GM13976 (cell line): Measurements from ENCODE around the gene STAT5B.

Source experiments
- DNase-seq: peaks from one replicate; pipeline ENCODE4 v3.0.0; 2012; ENCODE audit warnings: low spot score
- in situ Hi-C: fragments of 300-500 bp; cut with MboI; formaldehyde crosslinking; loops from one replicate; pipeline ENCODE4 v1.12.0; 2022; ENCODE audit warnings: low sequenced_read_pairs, mixed read lengths, inconsistent platforms; ENCODE audit not compliant: unreplicated experiment
- TF ChIP-seq, protein P1 (sequence below): IDR thresholded peaks from 2 replicates; pipeline ENCODE4 v1.5.1; 2012; ENCODE audit warnings: borderline replicate concordance, mild to moderate bottlenecking; ENCODE audit not compliant: insufficient read depth; ENCODE audit errors: extremely low read depth, missing control alignments, control extremely low read depth

STAT5B gene

GRCh38 chr17:42203354-42203753 is 72.8 kb downstream of the STAT5B start:
- in situ Hi-C loops: no loop called here
- TF ChIP-seq, protein P1, sequence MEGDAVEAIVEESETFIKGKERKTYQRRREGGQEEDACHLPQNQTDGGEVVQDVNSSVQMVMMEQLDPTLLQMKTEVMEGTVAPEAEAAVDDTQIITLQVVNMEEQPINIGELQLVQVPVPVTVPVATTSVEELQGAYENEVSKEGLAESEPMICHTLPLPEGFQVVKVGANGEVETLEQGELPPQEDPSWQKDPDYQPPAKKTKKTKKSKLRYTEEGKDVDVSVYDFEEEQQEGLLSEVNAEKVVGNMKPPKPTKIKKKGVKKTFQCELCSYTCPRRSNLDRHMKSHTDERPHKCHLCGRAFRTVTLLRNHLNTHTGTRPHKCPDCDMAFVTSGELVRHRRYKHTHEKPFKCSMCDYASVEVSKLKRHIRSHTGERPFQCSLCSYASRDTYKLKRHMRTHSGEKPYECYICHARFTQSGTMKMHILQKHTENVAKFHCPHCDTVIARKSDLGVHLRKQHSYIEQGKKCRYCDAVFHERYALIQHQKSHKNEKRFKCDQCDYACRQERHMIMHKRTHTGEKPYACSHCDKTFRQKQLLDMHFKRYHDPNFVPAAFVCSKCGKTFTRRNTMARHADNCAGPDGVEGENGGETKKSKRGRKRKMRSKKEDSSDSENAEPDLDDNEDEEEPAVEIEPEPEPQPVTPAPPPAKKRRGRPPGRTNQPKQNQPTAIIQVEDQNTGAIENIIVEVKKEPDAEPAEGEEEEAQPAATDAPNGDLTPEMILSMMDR: no peak
- DNase-seq: no peak

DNA sequence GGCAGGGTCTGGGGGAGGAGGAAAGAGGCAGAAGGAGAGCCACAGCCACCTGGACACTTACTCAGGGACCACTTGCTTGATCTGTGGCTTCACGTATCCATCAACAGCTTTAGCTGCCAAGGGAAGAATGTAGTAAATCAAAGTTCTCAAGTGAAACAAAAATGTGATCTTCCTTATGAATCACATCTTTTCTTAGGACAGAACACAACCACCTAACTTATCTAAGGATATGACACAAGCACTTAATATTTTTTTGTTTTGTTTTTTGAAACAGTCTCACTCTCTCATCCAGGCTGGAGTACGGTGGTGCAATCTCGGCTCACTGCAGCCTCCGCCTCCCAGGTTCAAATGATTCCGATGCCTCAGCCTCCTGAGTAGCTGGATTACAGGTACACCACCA is 73.5 kb downstream of the STAT5B start:
- no peak for DNase-seq
- in situ Hi-C loops: no loop called here
- TF ChIP-seq, protein P1: no peak

DNA sequence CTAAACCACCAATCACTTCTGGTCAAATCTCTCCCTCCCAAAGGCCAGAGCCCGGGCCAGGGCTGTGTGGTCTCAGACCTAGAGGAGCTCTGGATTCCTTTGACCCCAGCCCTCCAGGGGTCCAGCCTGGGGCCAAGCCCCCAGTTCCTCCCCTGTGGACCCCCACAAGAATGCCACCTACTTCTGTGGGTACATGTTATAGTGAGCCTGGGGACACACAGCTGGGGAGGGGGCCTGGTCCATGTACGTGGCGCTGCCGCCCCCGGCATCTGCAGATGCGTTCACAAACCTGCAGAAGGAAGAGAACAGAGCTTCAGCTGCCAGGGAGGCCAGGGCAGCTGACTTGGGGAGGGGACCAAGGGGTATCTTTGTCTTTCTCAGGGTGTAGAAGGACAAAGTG is 74.0 kb downstream of the STAT5B start:
- in situ Hi-C loops: no loop called here
- TF ChIP-seq, protein P1: no peak
- DNase-seq: no peak

- TF ChIP-seq, protein P1: no peak
- DNase-seq: no peak
- in situ Hi-C loops: no loop called here
These were observed 74.8 kb downstream of the STAT5B start for GRCh38 chr17:42201458-42201772.

- no peak for DNase-seq
These were observed 75.3 kb downstream of the STAT5B start for GRCh38 chr17:42200706-42201457.

GRCh38 chr17:42199416-42200011 is 76.7 kb downstream of the STAT5B start:
- in situ Hi-C loops: loop anchor here (25.0 kb wide), 1 partner anchor 213 kb away; the partner anchor contains the start of gene CAVIN1
- TF ChIP-seq, protein P1: no peak

More at GRCh38 chr17:42200706-42201457, 75.3 kb downstream of the STAT5B start:
- TF ChIP-seq, protein P1: no peak
- in situ Hi-C loops: no loop called here

DNA sequence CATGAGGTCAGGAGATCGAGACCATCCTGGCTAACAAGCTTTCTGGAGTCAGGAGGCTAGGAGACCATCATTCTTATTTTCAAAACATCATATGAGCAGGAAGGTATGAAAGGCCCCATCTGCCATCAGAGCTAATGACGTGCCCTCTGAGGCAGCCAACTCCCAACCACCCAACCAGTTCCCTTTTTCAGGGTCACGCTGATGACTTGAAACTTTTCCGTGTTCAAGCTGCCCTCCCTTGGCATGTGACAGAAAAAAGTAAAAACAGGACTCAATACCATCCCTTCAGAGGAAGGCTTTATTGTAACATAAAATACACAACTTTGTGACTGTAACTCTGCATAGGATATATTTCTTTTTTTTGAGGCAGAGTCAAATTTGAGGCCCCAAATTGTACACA is 77.3 kb downstream of the STAT5B start:
- TF ChIP-seq, protein P1: no peak

More at GRCh38 chr17:42199416-42200011, 76.7 kb downstream of the STAT5B start:
- no peak for DNase-seq

More for the DNA sequence above, 77.3 kb downstream of the STAT5B start:
- in situ Hi-C loops: loop anchor here (25.0 kb wide), 1 partner anchor 213 kb away; the partner anchor contains the start of gene CAVIN1
- DNase-seq: no peak
